Neural progenitor cell (in vitro differentiated cells): ENCODE data around the gene PHF12. TPM values are rescaled to one million over a fixed set of nuclear protein-coding genes. Genes with fewer than 3 reads are reported as not detected.

Experiments used
- DNase-seq: peaks from one replicate; pipeline ENCODE4 v3.0.0-alpha.2; 2016; ENCODE audit warnings: low spot score
- H2AFZ ChIP-seq: fragments of 200-600 bp; sonication (generic); replicated peaks from 2 replicates; pipeline ENCODE4 v1.6.1; 2016; ENCODE audit warnings: antibody characterized with exemption
- H3F3A ChIP-seq: fragments of 200-600 bp; sonication (generic); 2 replicates; pipeline ENCODE4 v1.6.1; 2016; ENCODE audit warnings: antibody characterized with exemption, low read depth
- H3K27ac ChIP-seq: fragments of 200-600 bp; sonication (generic); 2 replicates; pipeline ENCODE4 v1.5.1; 2016; ENCODE audit warnings: mild to moderate bottlenecking
- H3K27me3 ChIP-seq: fragments of 200-600 bp; sonication (generic); 2 replicates; pipeline ENCODE4 v1.6.1; 2016; ENCODE audit warnings: mild to moderate bottlenecking, moderate library complexity
- H3K36me3 ChIP-seq: fragments of 200-600 bp; sonication (generic); 2 replicates; pipeline ENCODE4 v1.5.1; 2016
- H3K4me1 ChIP-seq: fragments of 200-600 bp; sonication (generic); 2 replicates; pipeline ENCODE4 v1.6.1; 2016; ENCODE audit warnings: mixed run types
- H3K4me2 ChIP-seq: fragments of 200-600 bp; sonication (generic); 2 replicates; pipeline ENCODE4 v1.6.1; 2016
- H3K4me3 ChIP-seq: fragments of 200-600 bp; sonication (generic); 2 replicates; pipeline ENCODE4 v1.5.1; 2016
- H3K79me2 ChIP-seq: fragments of 200-600 bp; sonication (generic); 2 replicates; pipeline ENCODE4 v1.6.1; 2016; ENCODE audit warnings: low read depth
- H3K9ac ChIP-seq: fragments of 200-600 bp; sonication (generic); 2 replicates; pipeline ENCODE4 v1.6.1; 2016
- H3K9me3 ChIP-seq: fragments of 200-600 bp; sonication (generic); 2 replicates; pipeline ENCODE4 v1.5.1; 2016; ENCODE audit warnings: low read depth
- H4K20me1 ChIP-seq: fragments of 200-600 bp; sonication (generic); 2 replicates; pipeline ENCODE4 v1.6.1; 2016; ENCODE audit warnings: low read depth
- H3K27ac Mint-ChIP-seq: 3 replicates; pipeline ENCODE4 v1.8.0; 2021; ENCODE audit warnings: mixed read lengths
- H3K27me3 Mint-ChIP-seq: 2 replicates; pipeline ENCODE4 v1.8.0; 2022; ENCODE audit warnings: low read depth, mild to moderate bottlenecking, inconsistent platforms, moderate library complexity, mixed read lengths; ENCODE audit not compliant: insufficient read depth
- H3K36me3 Mint-ChIP-seq: 3 replicates; pipeline ENCODE4 v1.8.0; 2021; ENCODE audit warnings: mixed read lengths
- H3K4me1 Mint-ChIP-seq: 3 replicates; pipeline ENCODE4 v1.8.0; 2021; ENCODE audit warnings: mixed read lengths
- H3K4me3 Mint-ChIP-seq: 3 replicates; pipeline ENCODE4 v1.8.0; 2021; ENCODE audit warnings: mild to moderate bottlenecking, moderate library complexity, mixed read lengths
- H3K9me3 Mint-ChIP-seq: 3 replicates; pipeline ENCODE4 v1.8.0; 2020; ENCODE audit warnings: mixed read lengths
- EZH2 ChIP-seq: fragments of 200-600 bp; sonication (generic); IDR thresholded peaks from 2 replicates; pipeline ENCODE4 v1.6.1; 2017; ENCODE audit warnings: antibody characterized with exemption, mild to moderate bottlenecking, moderate library complexity
- EZH2phosphoT487 ChIP-seq: fragments of 200-600 bp; sonication (generic); IDR thresholded peaks from 2 replicates; pipeline ENCODE4 v1.6.1; 2017; ENCODE audit warnings: antibody characterized with exemption
- total RNA-seq: library from RNA; depleted of rRNA; stranded (reverse); fragments of >200 nt; gene quantifications from 2 replicates; pipeline ENCODE4 v1.2.3, GENCODE V29; 2015; ENCODE audit warnings: low replicate concordance
- TF ChIP-seq, protein P1 (sequence below): fragments of 200-600 bp; sonication (generic); IDR thresholded peaks from 2 replicates; pipeline ENCODE4 v1.5.1; 2017; ENCODE audit warnings: antibody characterized with exemption, mild to moderate bottlenecking

The PHF12 gene
- total RNA-seq, 1 donor from 2014 or later = 49.1 TPM

DNA sequence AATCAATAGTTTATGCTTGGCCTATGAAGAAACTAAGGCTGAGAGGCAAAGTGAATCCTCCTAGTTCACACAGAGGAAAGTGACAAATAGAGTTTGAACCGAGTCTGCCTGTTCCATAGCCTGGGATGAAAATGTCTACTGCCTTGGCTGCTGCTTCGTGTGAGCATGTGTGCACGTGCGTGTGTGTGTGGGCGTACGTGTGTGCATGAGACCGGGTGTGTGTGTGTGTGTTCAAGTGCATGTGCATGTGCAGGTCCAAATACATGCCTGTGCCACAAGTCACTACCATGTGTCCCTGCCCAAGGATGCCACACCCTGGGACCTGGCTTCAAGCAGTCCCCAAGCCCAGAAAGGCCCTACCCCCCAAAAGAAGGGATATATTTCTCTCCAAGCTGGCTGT lies 40.9 kb upstream of the PHF12 start:
- H3K4me3 Mint-ChIP-seq = no peak overlapping the region
- H3K27me3 Mint-ChIP-seq = peaks cover 35% of the 10 kb centered on the region
- no peak for DNase-seq
- Histone ChIP-seq H3K4me1 (peaks cover 23% of the 10 kb centered on the region), H4K20me1 (no peaks in the 10 kb centered on the region), H3K9ac (no peak overlapping the region), H3K4me2 (no peak overlapping the region), H3K27ac (no peak overlapping the region), H3F3A (peaks cover 8% of the 10 kb centered on the region), H3K9me3 (no peaks in the 10 kb centered on the region), H3K36me3 (no peaks in the 10 kb centered on the region), H3K4me3 (no peak overlapping the region), H2AFZ (no peak overlapping the region), H3K27me3 (no peaks in the 10 kb centered on the region), H3K79me2 (no peaks in the 10 kb centered on the region)
- H3K9me3 Mint-ChIP-seq = no peaks in the 10 kb centered on the region
- H3K36me3 Mint-ChIP-seq = no peaks in the 10 kb centered on the region
- H3K4me1 Mint-ChIP-seq = peaks cover 7% of the 10 kb centered on the region
- no peak overlapping the region for H3K27ac Mint-ChIP-seq
- TF ChIP-seq, protein P1, sequence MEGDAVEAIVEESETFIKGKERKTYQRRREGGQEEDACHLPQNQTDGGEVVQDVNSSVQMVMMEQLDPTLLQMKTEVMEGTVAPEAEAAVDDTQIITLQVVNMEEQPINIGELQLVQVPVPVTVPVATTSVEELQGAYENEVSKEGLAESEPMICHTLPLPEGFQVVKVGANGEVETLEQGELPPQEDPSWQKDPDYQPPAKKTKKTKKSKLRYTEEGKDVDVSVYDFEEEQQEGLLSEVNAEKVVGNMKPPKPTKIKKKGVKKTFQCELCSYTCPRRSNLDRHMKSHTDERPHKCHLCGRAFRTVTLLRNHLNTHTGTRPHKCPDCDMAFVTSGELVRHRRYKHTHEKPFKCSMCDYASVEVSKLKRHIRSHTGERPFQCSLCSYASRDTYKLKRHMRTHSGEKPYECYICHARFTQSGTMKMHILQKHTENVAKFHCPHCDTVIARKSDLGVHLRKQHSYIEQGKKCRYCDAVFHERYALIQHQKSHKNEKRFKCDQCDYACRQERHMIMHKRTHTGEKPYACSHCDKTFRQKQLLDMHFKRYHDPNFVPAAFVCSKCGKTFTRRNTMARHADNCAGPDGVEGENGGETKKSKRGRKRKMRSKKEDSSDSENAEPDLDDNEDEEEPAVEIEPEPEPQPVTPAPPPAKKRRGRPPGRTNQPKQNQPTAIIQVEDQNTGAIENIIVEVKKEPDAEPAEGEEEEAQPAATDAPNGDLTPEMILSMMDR = no peak
- TF ChIP-seq EZH2 (no peak), EZH2phosphoT487 (no peak)

DNA sequence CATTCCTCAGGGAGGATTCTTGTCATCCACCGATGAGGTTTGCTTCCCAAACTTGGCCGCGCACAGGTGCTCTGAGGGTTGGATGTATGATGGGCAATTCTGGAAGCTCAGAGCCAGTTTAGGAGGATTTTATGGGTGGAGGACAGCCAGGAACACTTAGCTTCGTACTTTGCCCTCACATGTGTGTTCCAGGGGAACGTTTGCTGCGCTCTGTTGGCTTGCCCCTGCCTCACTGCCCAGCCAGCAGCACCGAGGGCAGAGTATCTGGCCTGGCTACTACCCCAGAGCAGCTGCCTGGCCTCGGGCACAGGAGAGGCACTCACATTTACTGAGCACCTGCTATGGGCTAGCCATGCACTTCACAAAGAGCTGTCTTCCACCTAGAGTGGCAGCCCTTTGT lies 40.5 kb upstream of the PHF12 start:
- Mint-ChIP-seq H3K27ac (no peak overlapping the region), H3K4me1 (peaks cover 6% of the 10 kb centered on the region), H3K4me3 (no peak overlapping the region), H3K27me3 (peaks cover 36% of the 10 kb centered on the region), H3K36me3 (no peaks in the 10 kb centered on the region), H3K9me3 (no peaks in the 10 kb centered on the region)
- no peak for DNase-seq
- Histone ChIP-seq H3K4me1 (peaks cover 23% of the 10 kb centered on the region), H3K27me3 (no peaks in the 10 kb centered on the region), H3K9ac (no peak overlapping the region), H3K4me2 (no peak overlapping the region), H4K20me1 (peaks cover 4% of the 10 kb centered on the region), H3F3A (peaks cover 12% of the 10 kb centered on the region), H3K27ac (no peak overlapping the region), H3K9me3 (no peaks in the 10 kb centered on the region), H3K79me2 (no peaks in the 10 kb centered on the region), H2AFZ (no peak overlapping the region), H3K36me3 (no peaks in the 10 kb centered on the region), H3K4me3 (no peak overlapping the region)
- TF ChIP-seq, protein P1 = no peak
- TF ChIP-seq EZH2phosphoT487 (no peak), EZH2 (no peak)

DNA sequence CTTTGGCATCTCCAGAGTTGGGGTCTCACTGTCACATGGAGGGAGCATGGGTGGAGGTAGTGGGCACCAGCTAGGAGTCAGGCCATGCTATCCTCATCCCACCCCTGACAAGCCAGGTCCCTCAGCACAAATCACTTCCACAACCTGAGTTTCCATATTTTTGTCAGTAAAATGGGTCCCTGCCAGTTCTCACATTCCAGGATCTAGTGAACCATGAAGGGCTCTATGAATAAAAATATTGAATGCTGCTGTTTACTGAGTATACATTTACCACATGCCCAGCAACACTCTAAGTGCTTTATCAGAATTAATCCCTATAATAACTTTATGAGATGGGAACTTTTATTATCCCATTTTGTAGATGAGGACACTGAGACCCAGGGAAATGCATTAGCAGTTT lies 37.7 kb upstream of the PHF12 start:
- peaks cover 15% of the 10 kb centered on the region for H4K20me1 ChIP-seq
- Mint-ChIP-seq H3K27ac (no peak overlapping the region), H3K4me1 (peaks cover 18% of the 10 kb centered on the region), H3K36me3 (no peaks in the 10 kb centered on the region), H3K27me3 (peaks cover 46% of the 10 kb centered on the region), H3K4me3 (no peak overlapping the region), H3K9me3 (no peaks in the 10 kb centered on the region)
- no peak overlapping the region for H3K9ac ChIP-seq
- no peak for TF ChIP-seq EZH2phosphoT487
- TF ChIP-seq, protein P1 = no peak
- H3K4me1 ChIP-seq = peaks cover 36% of the 10 kb centered on the region
- no peak overlapping the region for H3K27ac ChIP-seq
- H3K4me2 ChIP-seq = no peak overlapping the region
- no peaks in the 10 kb centered on the region for H3K36me3 ChIP-seq
- H2AFZ ChIP-seq = no peak overlapping the region
- no peaks in the 10 kb centered on the region for H3K79me2 ChIP-seq
- no peak for DNase-seq
- no peaks in the 10 kb centered on the region for H3K27me3 ChIP-seq
- H3F3A ChIP-seq = peaks cover 32% of the 10 kb centered on the region
- H3K4me3 ChIP-seq = no peak overlapping the region
- no peaks in the 10 kb centered on the region for H3K9me3 ChIP-seq

DNA sequence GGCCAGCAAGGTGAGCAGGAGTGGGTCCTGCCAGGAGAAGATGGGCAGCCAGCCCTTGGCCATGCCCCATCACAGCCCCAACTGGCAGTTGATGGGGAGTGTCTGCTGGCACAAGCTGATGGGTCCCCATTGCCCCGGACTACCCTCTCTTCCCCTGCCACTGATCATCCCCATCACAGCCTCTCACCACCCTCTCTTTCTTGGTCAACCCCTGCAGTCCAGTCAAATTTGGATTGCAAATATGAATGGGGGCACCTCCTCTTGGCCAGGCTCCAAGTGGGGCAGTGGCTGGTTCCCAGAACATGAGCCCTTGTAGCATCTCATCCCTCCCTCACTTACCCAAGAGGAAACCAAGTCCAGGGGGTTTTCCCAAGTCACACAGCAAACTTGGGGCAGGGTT lies 37.2 kb upstream of the PHF12 start:
- Mint-ChIP-seq H3K36me3 (no peaks in the 10 kb centered on the region), H3K4me3 (no peak overlapping the region), H3K27me3 (peaks cover 48% of the 10 kb centered on the region), H3K9me3 (no peaks in the 10 kb centered on the region), H3K27ac (no peak overlapping the region), H3K4me1 (peaks cover 21% of the 10 kb centered on the region)
- Histone ChIP-seq H3F3A (peaks cover 32% of the 10 kb centered on the region), H3K27ac (no peak overlapping the region), H3K79me2 (no peaks in the 10 kb centered on the region), H3K4me3 (no peak overlapping the region), H3K9ac (no peak overlapping the region), H3K4me1 (peaks cover 36% of the 10 kb centered on the region), H3K36me3 (no peaks in the 10 kb centered on the region), H3K9me3 (no peaks in the 10 kb centered on the region), H2AFZ (no peak overlapping the region), H3K27me3 (no peaks in the 10 kb centered on the region), H3K4me2 (no peak overlapping the region), H4K20me1 (peaks cover 15% of the 10 kb centered on the region)
- TF ChIP-seq EZH2phosphoT487 (no peak), EZH2 (no peak)
- TF ChIP-seq, protein P1 = no peak
- DNase-seq = no peak
